MCF 10A (cell line): ENCODE measurements around the gene ARHGAP31. TPM values are rescaled to one million over a fixed set of nuclear protein-coding genes. Genes with fewer than 3 reads are reported as not detected.

Source experiments
- BruUV-seq: library from RNA; stranded (reverse); fragments of 400-500 nt; replicated peaks from 2 replicates; lab custom pipeline; 2021; lab: Mats Ljungman, UMichigan
- CTCF ChIA-PET: fragments of 300-600 bp; sonication (Branson Sonifier 250); formaldehyde crosslinking; extraction: SDS; loops from one replicate; lab custom pipeline; 2021; ENCODE audit warnings: antibody characterized with exemption, inconsistent platforms; lab: Yijun Ruan, JAX
- POLR2A ChIA-PET: fragments of 300-600, 350-650 bp; sonication (Branson Sonifier 250); formaldehyde crosslinking; extraction: SDS; loops from one replicate; lab custom pipeline; 2020; ENCODE audit warnings: antibody characterized with exemption, inconsistent platforms; lab: Yijun Ruan, JAX
- DNase-seq: peaks from one replicate; pipeline ENCODE4 v3.0.0-alpha.2; 2018; ENCODE audit not compliant: unreplicated experiment
- H3K27ac Mint-ChIP-seq: one replicate; pipeline ENCODE4 v1.8.0; 2022; ENCODE audit warnings: mild to moderate bottlenecking, low read depth, mixed read lengths; ENCODE audit not compliant: unreplicated experiment
- H3K27me3 Mint-ChIP-seq: one replicate; pipeline ENCODE4 v1.8.0; 2022; ENCODE audit warnings: mixed read lengths; ENCODE audit not compliant: insufficient read depth, unreplicated experiment
- H3K36me3 Mint-ChIP-seq: one replicate; pipeline ENCODE4 v1.8.0; 2022; ENCODE audit warnings: mild to moderate bottlenecking, moderate library complexity, mixed read lengths; ENCODE audit not compliant: insufficient read depth, unreplicated experiment
- H3K4me1 Mint-ChIP-seq: one replicate; pipeline ENCODE4 v1.8.0; 2022; ENCODE audit warnings: mixed read lengths; ENCODE audit not compliant: insufficient read depth, unreplicated experiment
- H3K4me3 Mint-ChIP-seq: one replicate; pipeline ENCODE4 v1.8.0; 2022; ENCODE audit warnings: mild to moderate bottlenecking, moderate library complexity, mixed read lengths; ENCODE audit not compliant: unreplicated experiment
- H3K9me3 Mint-ChIP-seq: one replicate; pipeline ENCODE4 v1.8.0; 2022; ENCODE audit warnings: mixed read lengths; ENCODE audit not compliant: unreplicated experiment
- CTCF ChIP-seq: fragments of 200-600 bp; IDR thresholded peaks from one replicate; pipeline ENCODE4 v1.8.0; 2022; ENCODE audit warnings: antibody characterized with exemption, mild to moderate bottlenecking; ENCODE audit not compliant: unreplicated experiment
- intact Hi-C: fragments of 100-400 bp; cut with micrococcal nuclease; formaldehyde crosslinking; loops from 2 replicates; pipeline ENCODE4 v1.14.1; 2022
- total RNA-seq: library from RNA; stranded (reverse); gene quantifications from 2 replicates; pipeline ENCODE4 v1.2.3, GENCODE V29; 2022

The ARHGAP31 gene
- total RNA-seq, 1 experiment from 2014 or later = 4.4 TPM

GRCh38 chr3:119347036-119347435, 52.9 kb downstream of the ARHGAP31 start:
- CTCF ChIA-PET = interaction anchor here (1.2 kb wide), 1 partner anchor 8 kb away, joined by 3 read pairs; no protein-coding TSS in a partner anchor
- intact Hi-C loops = no loop called here
- Mint-ChIP-seq H3K27me3 (no peaks in the 10 kb centered on the region), H3K36me3 (no peaks in the 10 kb centered on the region), H3K27ac (no peak overlapping the region), H3K9me3 (no peaks in the 10 kb centered on the region), H3K4me3 (no peak overlapping the region), H3K4me1 (no peaks in the 10 kb centered on the region)
- no peak for TF ChIP-seq CTCF
- POLR2A ChIA-PET = no interaction called here
- no peak for DNase-seq
- no TSS peak for BruUV-seq

DNA sequence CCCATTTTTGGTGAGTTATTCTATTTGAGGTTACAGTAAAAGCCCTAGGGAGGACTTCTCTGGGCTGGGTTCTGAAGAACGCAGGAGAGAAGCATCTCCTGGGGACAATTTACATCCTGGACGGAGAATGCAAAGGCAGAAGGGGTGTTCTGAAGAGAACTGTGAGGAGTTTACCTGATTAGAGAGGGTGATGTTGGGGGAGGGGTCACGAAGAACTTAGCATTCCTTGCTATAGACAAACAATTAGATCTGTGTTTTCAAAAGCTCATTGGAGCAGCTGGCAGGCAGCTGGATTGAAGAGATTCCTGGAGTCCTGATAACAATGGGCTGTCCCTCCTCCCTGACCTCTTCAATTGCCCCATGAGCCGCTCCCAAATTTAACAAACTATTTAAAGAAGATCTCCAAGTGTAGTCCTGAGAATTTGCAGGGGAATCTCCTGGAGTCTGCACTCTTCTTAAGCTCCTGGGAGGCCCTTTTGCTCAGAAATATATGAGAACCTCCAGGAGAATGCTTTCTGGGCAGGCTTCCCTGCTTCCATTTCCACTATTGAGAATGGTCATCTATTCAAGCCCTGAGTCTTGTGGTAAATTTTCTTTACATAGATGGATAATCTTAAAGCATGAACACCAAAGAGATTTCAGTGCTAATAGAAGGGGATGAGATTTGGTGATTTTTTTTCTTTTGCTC, 55.3 kb downstream of the ARHGAP31 start:
- ChIA-PET CTCF (interaction anchor here (0.6 to 1.4 kb wide), 3 partner anchors 11 to 1069 kb away, joined by 3 read pairs; no protein-coding TSS in a partner anchor), POLR2A (no interaction called here)
- Mint-ChIP-seq H3K36me3 (no peaks in the 10 kb centered on the region), H3K4me3 (no peak overlapping the region), H3K27ac (no peak overlapping the region), H3K4me1 (peaks cover 5% of the 10 kb centered on the region), H3K9me3 (no peaks in the 10 kb centered on the region), H3K27me3 (no peaks in the 10 kb centered on the region)
- intact Hi-C loops = no loop called here
- DNase-seq = no peak
- BruUV-seq = no TSS peak
- TF ChIP-seq CTCF = no peak

- no peak for DNase-seq
- H3K9me3 Mint-ChIP-seq = no peaks in the 10 kb centered on the region
- BruUV-seq = no TSS peak
- no peak for TF ChIP-seq CTCF
- no peak overlapping the region for H3K4me3 Mint-ChIP-seq
- H3K27ac Mint-ChIP-seq = no peak overlapping the region
- intact Hi-C loops = no loop called here
- POLR2A ChIA-PET = interaction anchor here (0.6 kb wide), 1 partner anchor 14 kb away, joined by 3 read pairs; no protein-coding TSS in a partner anchor
- no peaks in the 10 kb centered on the region for H3K36me3 Mint-ChIP-seq
- CTCF ChIA-PET = interaction anchor here (1.4 kb wide), 1 partner anchor 12 kb away, joined by 3 read pairs; no protein-coding TSS in a partner anchor
- H3K27me3 Mint-ChIP-seq = no peaks in the 10 kb centered on the region
- peaks cover 5% of the 10 kb centered on the region for H3K4me1 Mint-ChIP-seq
Observed at GRCh38 chr3:119350114-119350513, 55.9 kb downstream of the ARHGAP31 start.

GRCh38 chr3:119351581-119351980, 57.4 kb downstream of the ARHGAP31 start:
- POLR2A ChIA-PET = no interaction called here
- no peak overlapping the region for H3K27ac Mint-ChIP-seq
- TF ChIP-seq CTCF = no peak
- H3K9me3 Mint-ChIP-seq = no peaks in the 10 kb centered on the region
- DNase-seq = no peak
- H3K4me3 Mint-ChIP-seq = no peak overlapping the region
- no peaks in the 10 kb centered on the region for H3K36me3 Mint-ChIP-seq
- no TSS peak for BruUV-seq
- H3K27me3 Mint-ChIP-seq = no peaks in the 10 kb centered on the region
- H3K4me1 Mint-ChIP-seq = peaks cover 5% of the 10 kb centered on the region
- CTCF ChIA-PET = interaction anchor here (0.6 to 0.9 kb wide), 3 partner anchors 14 to 66 kb away, joined by 3 to 4 read pairs (median 3); no protein-coding TSS in a partner anchor
- intact Hi-C loops = no loop called here
